ENCODE data around the gene DYRK1A.

- TF ChIP-seq POLR2A (IDR thresholded peaks at IDR 0.05; ENCODE audit: borderline replicate concordance, extremely low read depth, insufficient read depth, insufficient read length), result no peak
- TF ChIP-seq CTCF (IDR thresholded peaks at IDR 0.05 in 2 of 3, conservative IDR thresholded peaks at IDR 0.05 in 1 of 3; ENCODE audit: borderline replicate concordance in 1 of 3, insufficient read depth in 1 of 3, low read depth in 2 of 3, low read length in 2 of 3), result no peak
- TF ChIP-seq EZH2 (IDR thresholded peaks at IDR 0.05), result no peak
- no peak for TF ChIP-seq SRF (IDR thresholded peaks at IDR 0.05; ENCODE audit: low read depth)
- no peak for TF ChIP-seq EZH2phosphoT487 (IDR thresholded peaks at IDR 0.05; ENCODE audit: borderline replicate concordance)
- no peak for TF ChIP-seq SP1 (IDR thresholded peaks at IDR 0.05; ENCODE audit: low read depth)
- no peak for TF ChIP-seq RAD21 (IDR thresholded peaks at IDR 0.05; ENCODE audit: low read depth)
- no peak for TF ChIP-seq CEBPB (IDR thresholded peaks at IDR 0.05; ENCODE audit: low read depth)
- no peak for TF ChIP-seq REST (IDR thresholded peaks at IDR 0.05; ENCODE audit: low read depth)
- no peak for TF ChIP-seq SIN3A (IDR thresholded peaks at IDR 0.05; ENCODE audit: low read depth)
- no peak for TF ChIP-seq POLR2AphosphoS5 (IDR thresholded peaks at IDR 0.05; ENCODE audit: low read depth, low read length)
- no peak for TF ChIP-seq ZNF274 (IDR thresholded peaks at IDR 0.05; ENCODE audit: low read depth, low read length)
- TF ChIP-seq ZFX (IDR thresholded peaks at IDR 0.05), result no peak
These were observed 188.2 kb downstream of the DYRK1A start for GRCh38 chr21:37554661-37555379.
